Nephron (organoid): Measurements from ENCODE around the gene RBMS1.

ENCODE experiments used
- H3K27ac Mint-ChIP-seq, 3 experiments: 2 replicates each; pipeline ENCODE4 v1.8.0; 2020; ENCODE audit warnings: mixed read lengths in 3 of 3, mild to moderate bottlenecking in 2 of 3, moderate library complexity in 1 of 3
- H3K27me3 Mint-ChIP-seq: 2 replicates; pipeline ENCODE4 v1.8.0; 2021; ENCODE audit warnings: low read depth, mild to moderate bottlenecking, moderate library complexity, mixed read lengths
- H3K36me3 Mint-ChIP-seq: 2 replicates; pipeline ENCODE4 v1.8.0; 2020; ENCODE audit warnings: low read depth, mixed read lengths
- H3K4me1 Mint-ChIP-seq: 2 replicates; pipeline ENCODE4 v1.8.0; 2020; ENCODE audit warnings: mixed read lengths
- H3K4me3 Mint-ChIP-seq, 3 experiments: 2 replicates each; pipeline ENCODE4 v1.8.0; 2020; ENCODE audit warnings: mild to moderate bottlenecking in 3 of 3, mixed read lengths in 3 of 3, moderate library complexity in 2 of 3
- H3K9me3 Mint-ChIP-seq: 2 replicates; pipeline ENCODE4 v1.8.0; 2020; ENCODE audit warnings: mixed read lengths
- TF ChIP-seq, protein P1 (sequence below), 3 experiments: fragments of 200-600 bp; sonication (generic); IDR thresholded peaks; one replicate each; pipeline ENCODE4 v1.5.0; 2021; ENCODE audit warnings: antibody characterized with exemption in 3 of 3; ENCODE audit not compliant: unreplicated experiment in 3 of 3

Gene RBMS1

DNA sequence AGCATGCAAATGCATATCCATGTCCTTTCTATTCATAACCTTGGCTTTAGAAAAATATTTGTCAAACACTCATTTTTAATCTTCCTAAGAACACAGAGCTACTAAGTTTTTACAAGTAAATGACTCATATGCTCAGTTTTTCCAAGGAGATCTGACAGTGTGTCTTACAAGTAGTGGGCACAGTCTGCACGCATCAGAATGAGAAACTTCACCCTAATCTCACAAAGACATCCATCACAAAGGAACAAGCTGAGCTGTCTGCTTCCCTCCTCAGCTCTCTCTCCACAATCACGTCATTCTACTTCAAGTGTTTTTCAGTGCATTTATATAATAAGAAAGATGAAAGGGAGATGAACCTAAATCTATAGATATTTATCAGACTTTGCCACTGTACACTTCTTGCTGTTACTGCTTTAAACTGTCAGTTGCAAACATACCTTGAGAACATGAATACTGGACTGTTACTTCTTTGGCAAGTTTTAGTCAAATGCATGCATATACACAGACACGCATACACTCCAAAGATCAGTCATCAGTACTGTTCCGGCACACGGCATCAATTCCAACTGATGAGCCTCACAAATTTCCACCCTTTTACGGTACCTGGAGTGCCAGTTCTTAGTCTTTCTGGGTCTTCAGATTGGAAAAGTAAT lies 75.7 kb downstream of the RBMS1 start:
- Mint-ChIP-seq H3K4me1 (peaks cover 33% of the 10 kb centered on the region), H3K36me3 (peaks cover 19% of the 10 kb centered on the region), H3K4me3 (no peak overlapping the region), H3K27me3 (no peaks in the 10 kb centered on the region), H3K9me3 (no peaks in the 10 kb centered on the region), H3K27ac (peak overlapping the region; percentile 36 to 52 (median 41))
- TF ChIP-seq, protein P1, sequence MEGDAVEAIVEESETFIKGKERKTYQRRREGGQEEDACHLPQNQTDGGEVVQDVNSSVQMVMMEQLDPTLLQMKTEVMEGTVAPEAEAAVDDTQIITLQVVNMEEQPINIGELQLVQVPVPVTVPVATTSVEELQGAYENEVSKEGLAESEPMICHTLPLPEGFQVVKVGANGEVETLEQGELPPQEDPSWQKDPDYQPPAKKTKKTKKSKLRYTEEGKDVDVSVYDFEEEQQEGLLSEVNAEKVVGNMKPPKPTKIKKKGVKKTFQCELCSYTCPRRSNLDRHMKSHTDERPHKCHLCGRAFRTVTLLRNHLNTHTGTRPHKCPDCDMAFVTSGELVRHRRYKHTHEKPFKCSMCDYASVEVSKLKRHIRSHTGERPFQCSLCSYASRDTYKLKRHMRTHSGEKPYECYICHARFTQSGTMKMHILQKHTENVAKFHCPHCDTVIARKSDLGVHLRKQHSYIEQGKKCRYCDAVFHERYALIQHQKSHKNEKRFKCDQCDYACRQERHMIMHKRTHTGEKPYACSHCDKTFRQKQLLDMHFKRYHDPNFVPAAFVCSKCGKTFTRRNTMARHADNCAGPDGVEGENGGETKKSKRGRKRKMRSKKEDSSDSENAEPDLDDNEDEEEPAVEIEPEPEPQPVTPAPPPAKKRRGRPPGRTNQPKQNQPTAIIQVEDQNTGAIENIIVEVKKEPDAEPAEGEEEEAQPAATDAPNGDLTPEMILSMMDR (IDR thresholded peaks at IDR 0.05; ENCODE audit: unreplicated experiment in 3 of 3) = no peak

DNA sequence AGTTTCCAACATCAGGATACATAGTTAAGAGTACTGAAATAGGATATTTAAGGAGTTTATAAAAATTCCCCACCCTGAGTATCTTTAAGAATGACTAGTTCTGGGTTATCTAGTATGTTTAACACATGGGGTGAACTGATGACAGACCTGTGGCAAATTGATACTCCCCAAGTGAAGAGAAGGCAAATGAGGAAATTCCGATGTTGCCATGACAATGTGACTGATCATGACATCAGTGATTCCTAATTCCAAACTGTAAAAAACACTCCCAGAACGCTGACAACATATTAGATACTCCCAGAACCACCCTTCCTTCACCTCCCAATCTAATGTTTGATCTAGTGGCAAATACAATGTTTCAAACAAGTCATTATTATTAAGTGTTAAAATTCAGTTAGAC lies 77.6 kb downstream of the RBMS1 start:
- H3K4me3 Mint-ChIP-seq = no peak overlapping the region
- H3K27ac Mint-ChIP-seq = no peak overlapping the region
- H3K36me3 Mint-ChIP-seq = peaks cover 6% of the 10 kb centered on the region
- H3K27me3 Mint-ChIP-seq = no peaks in the 10 kb centered on the region
- H3K9me3 Mint-ChIP-seq = no peaks in the 10 kb centered on the region
- TF ChIP-seq, protein P1 (IDR thresholded peaks at IDR 0.05; ENCODE audit: unreplicated experiment in 3 of 3) = no peak
- H3K4me1 Mint-ChIP-seq = peaks cover 43% of the 10 kb centered on the region

DNA sequence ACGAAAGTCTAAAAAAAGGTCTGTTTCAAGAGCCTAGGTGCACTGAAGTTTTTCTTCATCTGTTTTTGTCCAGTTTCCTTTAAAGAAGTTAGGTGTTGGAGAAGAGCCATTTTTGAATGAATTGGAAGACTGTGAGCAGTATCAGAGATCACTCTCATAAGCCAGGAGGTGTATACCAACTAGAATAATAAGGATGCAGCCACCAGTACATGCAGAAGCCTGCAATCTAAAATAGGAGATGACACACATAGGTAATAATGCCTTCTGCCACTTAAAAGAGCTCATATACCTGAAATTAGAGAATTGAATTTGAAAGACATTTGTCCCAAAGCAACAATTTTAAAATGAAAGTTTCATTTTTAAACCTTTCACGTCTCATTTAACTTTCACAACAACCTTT lies 81.7 kb downstream of the RBMS1 start:
- TF ChIP-seq, protein P1 (IDR thresholded peaks at IDR 0.05; ENCODE audit: unreplicated experiment in 3 of 3) = no peak
- H3K4me3 Mint-ChIP-seq = no peak overlapping the region
- H3K27ac Mint-ChIP-seq = no peak overlapping the region
- no peaks in the 10 kb centered on the region for H3K9me3 Mint-ChIP-seq
- H3K36me3 Mint-ChIP-seq = no peaks in the 10 kb centered on the region
- H3K4me1 Mint-ChIP-seq = peaks cover 53% of the 10 kb centered on the region
- no peaks in the 10 kb centered on the region for H3K27me3 Mint-ChIP-seq

DNA sequence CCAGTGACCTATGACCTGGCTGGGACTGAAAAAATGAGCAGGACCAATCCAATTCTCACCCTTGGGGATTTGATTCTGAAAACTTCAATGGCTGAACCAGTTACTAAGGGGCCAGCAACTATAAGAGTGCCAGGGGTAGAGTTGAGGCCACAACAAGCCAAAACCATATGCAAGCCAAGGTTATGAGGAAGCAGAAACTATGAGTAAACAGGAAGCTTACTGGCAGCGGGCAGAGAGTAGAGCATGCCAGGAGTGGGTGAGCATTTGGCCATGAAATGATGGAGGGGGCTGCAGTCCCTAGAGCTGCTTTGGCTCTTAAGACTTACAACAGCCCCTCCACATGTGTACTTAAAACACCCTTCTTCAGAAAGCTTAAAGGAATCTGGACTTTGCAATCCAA lies 82.4 kb downstream of the RBMS1 start:
- H3K4me1 Mint-ChIP-seq = peaks cover 57% of the 10 kb centered on the region
- H3K9me3 Mint-ChIP-seq = no peaks in the 10 kb centered on the region
- peak overlapping the region; percentile 2 to 64 (median 10) for H3K27ac Mint-ChIP-seq
- TF ChIP-seq, protein P1 (IDR thresholded peaks at IDR 0.05; ENCODE audit: unreplicated experiment in 3 of 3) = no peak
- no peaks in the 10 kb centered on the region for H3K27me3 Mint-ChIP-seq
- H3K4me3 Mint-ChIP-seq = peak overlapping the region in 1 of 3 experiments; percentile 31
- H3K36me3 Mint-ChIP-seq = no peaks in the 10 kb centered on the region

GRCh38 chr2:160409480-160409879 lies 84.1 kb downstream of the RBMS1 start:
- peak overlapping the region; percentile 85 to 94 (median 91) for H3K4me3 Mint-ChIP-seq
- no peaks in the 10 kb centered on the region for H3K9me3 Mint-ChIP-seq
- TF ChIP-seq, protein P1 (IDR thresholded peaks at IDR 0.05; ENCODE audit: unreplicated experiment in 3 of 3) = no peak
- peak overlapping the region; percentile 90 to 98 (median 95) for H3K27ac Mint-ChIP-seq
- H3K4me1 Mint-ChIP-seq = peaks cover 63% of the 10 kb centered on the region
- no peaks in the 10 kb centered on the region for H3K27me3 Mint-ChIP-seq
- H3K36me3 Mint-ChIP-seq = no peaks in the 10 kb centered on the region

DNA sequence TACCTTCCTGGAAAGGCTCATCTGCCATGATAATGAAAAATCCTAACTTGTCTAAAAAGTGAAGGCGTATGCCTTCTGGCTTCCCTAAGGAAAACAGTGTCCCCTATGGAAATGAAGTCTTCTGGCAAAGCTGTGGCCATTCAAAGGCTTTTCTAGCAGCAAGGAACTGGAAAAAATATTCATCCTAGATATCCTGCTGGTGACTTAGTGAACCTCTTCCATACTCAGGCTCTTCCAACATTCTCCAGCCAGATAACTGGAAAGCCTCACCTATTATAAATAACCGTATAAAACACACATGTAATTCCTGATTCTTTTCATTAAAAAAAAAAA lies 84.7 kb downstream of the RBMS1 start:
- Mint-ChIP-seq H3K27me3 (no peaks in the 10 kb centered on the region), H3K4me1 (peaks cover 69% of the 10 kb centered on the region), H3K36me3 (no peaks in the 10 kb centered on the region), H3K27ac (peak overlapping the region; percentile 90 to 98 (median 95)), H3K9me3 (no peaks in the 10 kb centered on the region), H3K4me3 (peak overlapping the region; percentile 85 to 94 (median 91))
- TF ChIP-seq, protein P1 (IDR thresholded peaks at IDR 0.05; ENCODE audit: unreplicated experiment in 3 of 3) = peak; percentile 20 to 29 (median 24)
